Right atrium auricular region (tissue), 2 donors: Measurements from ENCODE around the gene TTC31. TPM values are rescaled to one million over a fixed set of nuclear protein-coding genes. Genes with fewer than 3 reads are reported as not detected.

Experiments
- DNase-seq: peaks from one replicate; pipeline ENCODE4 v3.0.0-alpha.2; 2019; ENCODE audit warnings: low spot score
- H3K27ac ChIP-seq, 2 donors: fragments of 200-600 bp; sonication (generic); 1 replicate in 1 of 2; 2 replicates in 1 of 2; pipeline ENCODE4 v1.5.1; 2016 to 2019
- H3K27me3 ChIP-seq, 2 donors: fragments of 200-600 bp; sonication (generic); one replicate each; pipeline versions ENCODE4 v1.5.1 to v1.6.0; 2017 to 2019
- H3K36me3 ChIP-seq: fragments of 200-600 bp; sonication (generic); one replicate; pipeline ENCODE4 v1.5.1; 2016
- H3K4me1 ChIP-seq, 2 donors: fragments of 200-600 bp; sonication (generic); one replicate each; pipeline versions ENCODE4 v1.5.1 to v1.6.0; 2017 to 2019
- H3K4me3 ChIP-seq, 2 donors: fragments of 200-600 bp; sonication (generic); 1 replicate in 1 of 2; 2 replicates in 1 of 2; pipeline ENCODE4 v1.5.1; 2017 to 2019; ENCODE audit warnings: mild to moderate bottlenecking in 1 of 2, moderate library complexity in 1 of 2
- H3K9me3 ChIP-seq, 2 donors: fragments of 200-600 bp; sonication (generic); one replicate each; pipeline ENCODE4 v1.5.1; 2019
- total RNA-seq, 2 donors: library from RNA; depleted of rRNA; stranded (reverse); fragments of >200 nt; gene quantifications; one replicate each; pipeline ENCODE4 v1.1.0, GENCODE V29; 2016
- TF ChIP-seq, protein P1 (sequence below), 2 donors: fragments of 200-600 bp; sonication (generic); IDR thresholded peaks; one replicate each; pipeline ENCODE4 v1.5.1; 2019; ENCODE audit warnings: antibody characterized with exemption in 2 of 2

TTC31 gene
- total RNA-seq, 2 donors from 2014 or later, result 9.1 to 9.6 TPM

GRCh38 chr2:74502147-74502719 lies 19.4 kb downstream of the TTC31 start:
- no peak for DNase-seq
- peaks cover 0 to 82% of the 10 kb centered on the region in 2 donors for H3K4me1 ChIP-seq
- H3K4me3 ChIP-seq, result peak overlapping the region; percentile 44 to 62
- peaks cover 14% of the 10 kb centered on the region for H3K36me3 ChIP-seq
- H3K9me3 ChIP-seq, result no peaks in the 10 kb centered on the region
- TF ChIP-seq, protein P1, sequence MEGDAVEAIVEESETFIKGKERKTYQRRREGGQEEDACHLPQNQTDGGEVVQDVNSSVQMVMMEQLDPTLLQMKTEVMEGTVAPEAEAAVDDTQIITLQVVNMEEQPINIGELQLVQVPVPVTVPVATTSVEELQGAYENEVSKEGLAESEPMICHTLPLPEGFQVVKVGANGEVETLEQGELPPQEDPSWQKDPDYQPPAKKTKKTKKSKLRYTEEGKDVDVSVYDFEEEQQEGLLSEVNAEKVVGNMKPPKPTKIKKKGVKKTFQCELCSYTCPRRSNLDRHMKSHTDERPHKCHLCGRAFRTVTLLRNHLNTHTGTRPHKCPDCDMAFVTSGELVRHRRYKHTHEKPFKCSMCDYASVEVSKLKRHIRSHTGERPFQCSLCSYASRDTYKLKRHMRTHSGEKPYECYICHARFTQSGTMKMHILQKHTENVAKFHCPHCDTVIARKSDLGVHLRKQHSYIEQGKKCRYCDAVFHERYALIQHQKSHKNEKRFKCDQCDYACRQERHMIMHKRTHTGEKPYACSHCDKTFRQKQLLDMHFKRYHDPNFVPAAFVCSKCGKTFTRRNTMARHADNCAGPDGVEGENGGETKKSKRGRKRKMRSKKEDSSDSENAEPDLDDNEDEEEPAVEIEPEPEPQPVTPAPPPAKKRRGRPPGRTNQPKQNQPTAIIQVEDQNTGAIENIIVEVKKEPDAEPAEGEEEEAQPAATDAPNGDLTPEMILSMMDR (IDR thresholded peaks at IDR 0.05), result no peak
- H3K27ac ChIP-seq, result peak overlapping the region in 1 of 2 donors; percentile 84
- H3K27me3 ChIP-seq, result peaks cover 18 to 21% of the 10 kb centered on the region in 2 donors

DNA sequence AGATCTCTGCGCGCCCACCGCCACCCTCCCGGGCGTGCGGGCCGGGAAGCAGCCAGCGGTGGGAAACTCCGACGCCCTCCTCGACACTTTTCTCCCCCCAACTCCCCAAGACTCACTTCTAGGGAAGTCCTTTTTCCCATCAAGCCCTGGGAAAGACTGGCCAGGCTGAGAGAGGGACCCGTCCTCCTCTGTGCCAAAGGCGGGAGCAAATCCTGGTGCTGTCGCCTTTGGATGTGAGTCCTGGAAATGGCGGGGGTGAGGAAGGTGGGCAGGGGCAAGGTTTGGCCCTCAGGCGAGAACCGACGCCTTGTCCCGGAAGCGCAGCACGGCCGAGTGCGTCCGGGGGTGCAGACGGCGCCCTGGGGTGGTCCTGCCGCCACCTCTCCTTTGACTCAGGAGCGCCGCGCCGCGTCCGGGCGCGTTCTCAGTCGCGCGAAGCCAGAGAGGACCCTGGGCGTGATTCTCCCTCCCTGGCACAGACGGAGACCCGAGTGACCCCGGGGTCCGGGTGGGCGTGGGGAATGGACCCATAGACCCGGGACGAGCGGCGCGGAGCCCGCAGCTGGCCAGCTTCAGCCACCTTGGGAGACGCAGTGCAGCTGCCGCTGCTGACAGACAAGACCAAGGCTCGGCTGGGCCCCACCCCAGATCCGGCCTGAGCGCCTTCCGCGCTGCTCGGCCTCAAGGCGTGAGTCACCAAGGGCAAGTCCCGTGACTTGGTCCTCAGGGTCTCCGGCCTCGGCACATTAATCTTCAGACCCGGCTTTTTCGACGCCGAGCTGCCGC lies 20.0 kb downstream of the TTC31 start:
- Histone ChIP-seq H3K9me3 (no peaks in the 10 kb centered on the region), H3K27me3 (peaks cover 14 to 17% of the 10 kb centered on the region in 2 donors), H3K36me3 (peaks cover 14% of the 10 kb centered on the region), H3K27ac (peak overlapping the region; percentile 77 to 84), H3K4me1 (peaks cover 0 to 78% of the 10 kb centered on the region in 2 donors), H3K4me3 (peak overlapping the region; percentile 44 to 62)
- TF ChIP-seq, protein P1 (IDR thresholded peaks at IDR 0.05), result peak in 1 of 2 donors; percentile 52
- peak; percentile 96 for DNase-seq

DNA sequence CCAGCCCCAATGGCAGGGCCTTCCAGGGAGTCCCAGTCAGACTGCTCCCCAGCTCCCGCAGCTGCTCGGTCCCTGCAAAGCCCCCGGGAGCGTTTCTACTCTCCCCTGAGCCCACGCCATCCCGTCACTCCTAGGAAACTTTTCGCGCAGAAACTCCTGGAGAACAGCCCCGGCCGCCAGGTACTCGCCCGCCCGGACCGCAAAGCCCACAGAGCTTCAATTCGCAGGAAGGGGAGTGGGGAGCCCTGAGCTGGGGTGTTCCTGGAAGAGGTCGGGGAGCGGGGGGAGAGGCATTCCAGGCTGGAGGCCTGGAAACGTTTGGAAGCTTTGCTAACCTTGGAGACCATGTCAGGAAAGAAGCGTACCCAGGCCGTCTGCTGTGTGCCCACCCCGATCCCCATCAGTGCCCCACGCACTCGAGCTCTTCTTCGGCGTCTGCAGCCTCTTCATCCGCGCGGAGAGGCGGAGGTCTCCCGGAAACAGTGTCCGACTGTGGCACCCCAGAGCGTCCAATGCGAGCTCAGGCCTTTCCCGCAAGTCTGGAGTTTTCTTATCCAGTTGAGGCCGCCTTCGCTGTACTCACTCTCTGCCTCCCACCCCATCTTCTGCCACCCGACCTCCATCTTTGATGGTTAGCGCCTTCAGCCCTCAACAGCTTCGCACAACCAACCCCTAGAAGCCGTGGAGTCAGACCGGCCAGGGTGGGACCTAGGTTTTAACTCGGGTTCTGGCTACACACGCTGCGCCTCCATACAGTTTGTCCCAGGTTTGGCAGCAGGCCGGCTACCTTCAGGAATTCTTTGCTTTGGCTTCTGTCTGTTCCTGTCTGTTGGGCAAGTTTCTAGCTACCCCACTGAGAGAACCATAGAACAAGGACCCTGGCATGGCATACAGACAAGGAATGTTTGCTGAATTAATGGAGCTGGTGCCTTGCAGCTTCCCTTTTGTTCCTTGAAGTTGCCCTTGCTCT lies 20.9 kb downstream of the TTC31 start:
- peaks cover 14% of the 10 kb centered on the region for H3K36me3 ChIP-seq
- H3K27ac ChIP-seq, result peak overlapping the region; percentile 77 to 84
- H3K27me3 ChIP-seq, result peaks cover 8 to 9% of the 10 kb centered on the region in 2 donors
- H3K9me3 ChIP-seq, result no peaks in the 10 kb centered on the region
- H3K4me1 ChIP-seq, result peaks cover 0 to 75% of the 10 kb centered on the region in 2 donors
- DNase-seq, result no peak
- TF ChIP-seq, protein P1 (IDR thresholded peaks at IDR 0.05), result no peak
- peak overlapping the region; percentile 44 to 62 for H3K4me3 ChIP-seq

DNA sequence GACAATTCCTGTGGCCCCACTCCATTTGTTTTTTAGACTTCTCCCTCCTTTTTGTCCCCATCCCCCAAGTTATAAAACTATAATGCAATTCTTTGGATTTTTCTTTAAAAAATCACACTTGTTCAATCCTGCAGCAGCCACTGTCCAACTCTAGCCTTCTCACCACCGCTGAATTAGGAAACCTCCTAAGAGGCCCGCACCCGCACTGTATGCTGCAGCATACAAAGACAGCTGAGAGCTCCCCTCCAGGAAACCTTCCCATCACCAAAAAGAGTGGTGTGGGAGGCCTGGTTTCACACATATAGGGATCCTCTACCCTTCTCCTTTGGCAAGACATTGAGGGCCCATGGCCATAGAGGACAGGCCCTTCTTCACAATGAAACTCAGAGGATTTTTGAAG lies 21.7 kb downstream of the TTC31 start:
- Histone ChIP-seq H3K27ac (peak overlapping the region in 1 of 2 donors; percentile 84), H3K36me3 (peaks cover 14% of the 10 kb centered on the region), H3K27me3 (peaks cover 2 to 3% of the 10 kb centered on the region in 2 donors), H3K4me3 (no peak overlapping the region), H3K4me1 (peaks cover 0 to 67% of the 10 kb centered on the region in 2 donors), H3K9me3 (no peaks in the 10 kb centered on the region)
- TF ChIP-seq, protein P1 (IDR thresholded peaks at IDR 0.05), result no peak
- no peak for DNase-seq

- H3K9me3 ChIP-seq, result no peaks in the 10 kb centered on the region
- DNase-seq, result no peak
- H3K4me1 ChIP-seq, result peaks cover 0 to 62% of the 10 kb centered on the region in 2 donors
- H3K27me3 ChIP-seq, result no peaks in the 10 kb centered on the region
- H3K36me3 ChIP-seq, result peaks cover 14% of the 10 kb centered on the region
- no peak overlapping the region for H3K4me3 ChIP-seq
- TF ChIP-seq, protein P1 (IDR thresholded peaks at IDR 0.05), result no peak
- H3K27ac ChIP-seq, result no peak overlapping the region
Measured at GRCh38 chr2:74505448-74506246, 22.8 kb downstream of the TTC31 start.
